LNCaP clone FGC (cell line): ENCODE results near the gene TTLL5.

Experiments
- DNase-seq: peaks from one replicate; pipeline ENCODE4 v3.0.0-alpha.2; 2011; ENCODE audit warnings: low read depth
- H3K4me3 ChIP-seq: 2 replicates; pipeline ENCODE4 v1.5.1; 2011; ENCODE audit warnings: mild to moderate bottlenecking, low read depth, low read length, control low read depth
- TF ChIP-seq, protein P1 (sequence below): IDR thresholded peaks from 2 replicates; pipeline ENCODE4 v1.5.1; 2012; ENCODE audit warnings: mild to moderate bottlenecking; ENCODE audit not compliant: control insufficient read depth, insufficient read depth; ENCODE audit errors: extremely low read depth

Gene TTLL5

DNA sequence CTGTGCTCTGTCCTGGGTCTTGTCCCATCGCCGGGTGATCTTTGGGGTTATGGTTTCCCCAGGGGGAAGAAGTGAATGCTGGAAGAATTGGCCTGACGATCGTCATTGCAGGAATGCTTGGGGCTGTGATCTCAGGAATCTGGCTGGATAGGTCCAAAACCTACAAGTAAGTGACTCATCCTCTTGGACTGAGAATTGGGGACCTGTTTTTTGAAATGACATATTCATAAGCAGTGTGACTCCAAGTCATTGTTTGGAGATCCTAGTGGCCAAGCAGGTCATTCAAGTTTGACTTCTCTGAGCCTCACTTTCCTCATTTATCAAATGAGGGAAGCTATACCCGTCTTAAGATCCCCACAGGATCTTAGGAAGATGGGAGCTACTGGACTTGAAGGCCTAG lies 26.2 kb upstream of the TTLL5 start:
- peak; percentile 79 for DNase-seq
- no peak overlapping the region for H3K4me3 ChIP-seq
- TF ChIP-seq, protein P1, sequence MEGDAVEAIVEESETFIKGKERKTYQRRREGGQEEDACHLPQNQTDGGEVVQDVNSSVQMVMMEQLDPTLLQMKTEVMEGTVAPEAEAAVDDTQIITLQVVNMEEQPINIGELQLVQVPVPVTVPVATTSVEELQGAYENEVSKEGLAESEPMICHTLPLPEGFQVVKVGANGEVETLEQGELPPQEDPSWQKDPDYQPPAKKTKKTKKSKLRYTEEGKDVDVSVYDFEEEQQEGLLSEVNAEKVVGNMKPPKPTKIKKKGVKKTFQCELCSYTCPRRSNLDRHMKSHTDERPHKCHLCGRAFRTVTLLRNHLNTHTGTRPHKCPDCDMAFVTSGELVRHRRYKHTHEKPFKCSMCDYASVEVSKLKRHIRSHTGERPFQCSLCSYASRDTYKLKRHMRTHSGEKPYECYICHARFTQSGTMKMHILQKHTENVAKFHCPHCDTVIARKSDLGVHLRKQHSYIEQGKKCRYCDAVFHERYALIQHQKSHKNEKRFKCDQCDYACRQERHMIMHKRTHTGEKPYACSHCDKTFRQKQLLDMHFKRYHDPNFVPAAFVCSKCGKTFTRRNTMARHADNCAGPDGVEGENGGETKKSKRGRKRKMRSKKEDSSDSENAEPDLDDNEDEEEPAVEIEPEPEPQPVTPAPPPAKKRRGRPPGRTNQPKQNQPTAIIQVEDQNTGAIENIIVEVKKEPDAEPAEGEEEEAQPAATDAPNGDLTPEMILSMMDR = no peak

DNA sequence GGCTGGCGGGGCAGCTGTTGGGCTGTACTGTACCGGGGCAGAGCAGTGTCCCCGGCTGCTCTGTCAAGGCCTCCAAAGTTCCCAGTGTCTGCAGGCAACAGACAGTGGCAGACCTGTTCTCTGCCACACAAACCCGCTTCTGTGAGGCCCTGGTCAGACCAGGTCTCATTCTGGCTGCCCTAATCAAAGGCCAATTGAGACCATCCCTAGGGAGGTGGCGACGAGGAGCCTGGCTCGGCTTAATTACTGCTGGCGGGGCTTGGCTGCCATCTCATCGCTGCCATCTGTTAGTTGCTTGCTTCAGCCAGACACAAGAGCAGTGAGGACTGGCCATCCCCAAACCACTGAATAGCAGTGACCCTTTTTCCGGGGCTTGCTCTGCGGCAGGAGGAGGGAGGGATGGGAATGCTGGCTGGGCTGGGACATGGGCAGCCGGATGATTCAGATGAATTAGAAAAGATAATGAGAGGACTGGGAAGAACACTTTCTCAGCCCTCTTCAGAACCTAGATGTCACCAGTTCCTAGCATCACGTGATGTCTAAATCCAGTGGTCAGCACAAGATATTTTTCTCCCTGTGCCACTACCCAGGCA lies 24.9 kb upstream of the TTLL5 start:
- no peak for DNase-seq
- TF ChIP-seq, protein P1 = no peak
- no peak overlapping the region for H3K4me3 ChIP-seq

DNA sequence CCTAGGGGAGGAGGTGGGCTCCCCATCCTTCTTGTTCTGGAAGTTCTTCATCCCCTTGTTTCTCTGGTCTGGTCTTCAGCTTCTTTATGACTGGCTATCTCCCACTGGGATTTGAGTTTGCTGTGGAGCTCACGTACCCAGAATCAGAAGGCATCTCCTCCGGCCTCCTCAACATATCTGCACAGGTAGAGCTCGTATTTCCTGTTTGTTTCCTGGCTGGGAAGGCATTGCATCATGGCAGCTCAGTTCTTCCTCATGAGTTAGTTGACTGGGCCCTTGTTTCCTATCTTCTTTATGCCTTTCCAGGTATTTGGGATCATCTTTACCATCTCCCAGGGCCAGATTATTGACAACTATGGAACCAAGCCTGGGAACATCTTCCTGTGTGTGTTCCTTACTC lies 20.2 kb upstream of the TTLL5 start:
- peak; percentile 23 for DNase-seq
- TF ChIP-seq, protein P1 = no peak
- H3K4me3 ChIP-seq = no peak overlapping the region

DNA sequence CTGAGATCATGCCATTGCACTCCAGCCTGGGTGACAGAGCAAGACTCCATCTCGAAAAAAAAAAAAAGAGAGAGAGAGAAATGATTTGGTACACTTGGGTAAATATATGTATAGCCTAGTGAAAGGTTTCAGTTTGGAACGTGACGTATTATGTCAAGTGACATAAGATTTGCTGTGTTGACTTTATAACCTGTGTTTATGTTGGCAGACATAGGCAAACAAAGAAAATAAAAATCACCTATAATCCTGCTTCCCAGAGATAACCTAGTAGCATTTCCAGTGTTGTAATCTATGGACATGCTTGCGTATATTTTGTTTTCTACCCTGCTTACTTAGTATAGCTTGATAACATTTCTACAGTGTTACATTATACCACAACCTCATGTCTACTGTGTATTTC lies 17.1 kb upstream of the TTLL5 start:
- peak; percentile 97 for DNase-seq
- peak overlapping the region; percentile 8; the same call in 1 of the 2 replicates for H3K4me3 ChIP-seq
- TF ChIP-seq, protein P1 = no peak

DNA sequence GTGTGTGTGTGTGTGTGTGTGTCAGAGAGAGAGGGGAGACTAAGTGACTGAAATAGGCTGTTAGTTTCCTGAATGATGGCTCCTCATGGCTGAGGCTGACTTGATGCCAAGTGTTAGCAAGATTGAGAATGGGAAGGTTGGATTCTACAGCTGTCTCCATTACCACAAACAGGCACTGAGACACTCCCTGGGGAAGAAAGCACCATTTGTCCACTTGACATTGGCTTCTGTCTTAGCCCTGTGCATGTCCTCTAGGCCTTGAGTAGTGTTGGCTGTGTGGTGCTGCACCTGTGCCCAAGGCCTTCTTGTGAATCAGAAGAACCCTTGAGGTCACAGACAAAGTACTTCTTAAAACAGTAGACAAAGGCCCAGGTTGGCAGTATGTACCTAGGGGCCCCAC lies 16.0 kb upstream of the TTLL5 start:
- DNase-seq = no peak
- TF ChIP-seq, protein P1 = no peak
- H3K4me3 ChIP-seq = no peak overlapping the region

DNA sequence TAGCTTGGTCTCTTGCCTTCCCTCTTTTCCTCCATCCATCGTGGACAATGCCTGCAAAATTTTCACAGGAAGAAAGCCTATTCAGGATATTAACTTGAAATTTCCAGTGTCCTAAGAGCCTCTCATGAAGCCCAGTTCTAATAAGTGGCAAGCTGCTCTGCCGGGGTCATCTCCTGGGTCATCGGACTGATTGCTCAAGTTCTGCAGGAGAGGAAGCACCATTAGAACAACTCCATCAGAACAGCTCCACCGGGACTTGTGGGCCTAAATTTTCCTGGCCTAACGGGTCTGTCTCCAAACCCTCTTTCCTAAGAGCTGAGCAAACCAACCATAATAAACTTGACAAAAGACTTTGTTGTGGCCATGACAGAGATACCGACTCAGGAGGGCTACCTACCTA lies 14.3 kb upstream of the TTLL5 start:
- TF ChIP-seq, protein P1 = no peak
- no peak overlapping the region for H3K4me3 ChIP-seq
- DNase-seq = no peak

DNA sequence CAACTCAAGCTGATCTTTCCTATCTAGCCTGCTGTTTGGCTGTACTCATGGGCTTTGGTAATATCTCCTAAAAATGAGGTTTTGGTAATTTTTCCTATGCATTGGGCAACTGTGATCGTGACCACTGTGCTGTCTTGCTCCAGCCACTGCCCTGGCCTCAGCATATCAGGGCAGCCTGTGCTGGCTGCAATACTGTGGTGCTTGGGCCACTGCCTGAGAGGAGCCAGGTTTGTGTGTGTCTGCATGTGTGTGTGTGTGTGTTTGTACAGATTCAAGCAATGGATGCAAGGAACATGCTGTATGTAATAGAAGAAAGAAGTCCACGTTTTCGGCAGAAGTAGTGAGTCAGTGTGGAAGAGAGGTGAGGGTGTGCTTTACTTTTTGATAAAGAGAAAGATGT lies 13.4 kb upstream of the TTLL5 start:
- TF ChIP-seq, protein P1 = no peak
- H3K4me3 ChIP-seq = no peak overlapping the region
- no peak for DNase-seq
